Stimulated activated CD4-positive, alpha-beta T cell treated with anti-CD3 and anti-CD28 coated beads, TNF-alpha, amount 100 ng/mL, for 4 hours (primary cell): ENCODE data around the gene HEATR5A.
"Not testable (repeated sequence)": the region's sequence is repeated elsewhere in the genome, so short reads cannot be mapped to it uniquely, and the experiment has no call there.

Experiments used
- DNase-seq, 3 experiments: peaks; one replicate each; pipeline ENCODE4 v3.0.0-alpha.2; 2020; ENCODE audit warnings: low read depth in 3 of 3

HEATR5A gene

GRCh38 chr14:31389946-31390345 lies 30.4 kb downstream of the HEATR5A start:
- DNase-seq, result no peak

GRCh38 chr14:31388687-31389413 lies 31.5 kb downstream of the HEATR5A start:
- DNase-seq, result no peak

- no peak for DNase-seq
Observed at GRCh38 chr14:31387091-31387490, 33.3 kb downstream of the HEATR5A start.

GRCh38 chr14:31386271-31386670 lies 34.1 kb downstream of the HEATR5A start:
- DNase-seq, result no peak

GRCh38 chr14:31382221-31382620 lies 38.1 kb downstream of the HEATR5A start:
- DNase-seq, result no peak

- no peak for DNase-seq
Observed at GRCh38 chr14:31380106-31380505, 40.2 kb downstream of the HEATR5A start.

- DNase-seq, result not testable (repeated sequence)
Observed at GRCh38 chr14:31379125-31379947, 41.0 kb downstream of the HEATR5A start.

GRCh38 chr14:31377433-31377832 lies 42.9 kb downstream of the HEATR5A start:
- no peak for DNase-seq

- DNase-seq, result no peak
Observed at GRCh38 chr14:31371646-31372045, 48.7 kb downstream of the HEATR5A start.

- no peak for DNase-seq
Observed at GRCh38 chr14:31363331-31364073, 56.8 kb downstream of the HEATR5A start.

GRCh38 chr14:31362746-31363145 lies 57.6 kb downstream of the HEATR5A start:
- no peak for DNase-seq

- not testable (repeated sequence) for DNase-seq
Observed at GRCh38 chr14:31361761-31362160, 58.6 kb downstream of the HEATR5A start.

GRCh38 chr14:31360919-31361662 lies 59.3 kb downstream of the HEATR5A start:
- DNase-seq, result no peak

- no peak for DNase-seq
Observed at GRCh38 chr14:31357279-31357678, 63.1 kb downstream of the HEATR5A start.

GRCh38 chr14:31346097-31346496 lies 74.3 kb downstream of the HEATR5A start:
- DNase-seq, result no peak

GRCh38 chr14:31341280-31341679 lies 79.1 kb downstream of the HEATR5A start:
- DNase-seq, result no peak

- no peak for DNase-seq
Observed at GRCh38 chr14:31340297-31341063, 79.9 kb downstream of the HEATR5A start.

GRCh38 chr14:31339743-31340142 lies 80.6 kb downstream of the HEATR5A start:
- no peak for DNase-seq

GRCh38 chr14:31337331-31337730 lies 83.0 kb downstream of the HEATR5A start:
- no peak for DNase-seq

GRCh38 chr14:31336646-31337045 lies 83.7 kb downstream of the HEATR5A start:
- DNase-seq, result no peak

- DNase-seq, result not testable (repeated sequence)
Observed at GRCh38 chr14:31331395-31331794, 89.0 kb downstream of the HEATR5A start.
